SK-N-MC (cell line): ENCODE results near the gene DGLUCY.

ENCODE experiments used
- EZH2 ChIP-seq: fragments of 200-600 bp; sonication (generic); IDR thresholded peaks from one replicate; pipeline ENCODE4 v1.6.1; 2017; ENCODE audit warnings: antibody characterized with exemption
- POLR2AphosphoS5 ChIP-seq: IDR thresholded peaks from 2 replicates; pipeline ENCODE4 v1.6.1; 2012; ENCODE audit warnings: mild to moderate bottlenecking, low read depth, low read length, borderline replicate concordance

DNA sequence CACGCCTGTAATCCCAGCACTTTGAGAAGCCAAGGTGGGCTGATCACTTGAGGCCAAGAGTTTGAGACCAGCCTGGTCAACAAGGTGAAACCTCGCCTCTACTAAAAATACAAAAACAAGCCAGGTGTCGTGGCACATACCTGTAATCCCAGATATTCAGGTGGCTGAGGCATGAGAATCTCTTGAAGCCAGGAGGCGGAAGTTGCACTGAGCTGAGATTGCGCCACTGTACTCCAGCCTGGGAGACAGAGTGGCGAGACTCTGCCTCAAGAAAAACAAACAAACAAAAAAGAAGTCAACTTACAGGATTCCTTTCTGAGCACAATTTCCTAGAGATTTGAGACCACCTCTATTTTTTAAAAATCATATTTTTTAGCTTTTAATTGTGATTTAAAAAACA is 45.3 kb downstream of the DGLUCY start:
- TF ChIP-seq EZH2 (no peak), POLR2AphosphoS5 (no peak)
